AG04450 (cell line): ENCODE results near the gene SLC25A25. TPM values are rescaled to one million over a fixed set of nuclear protein-coding genes. Genes with fewer than 3 reads are reported as not detected.

Experiments
- CTCF ChIA-PET: fragments of 300-600, 350-600 bp; formaldehyde crosslinking; extraction: SDS; loops from one replicate; lab custom pipeline; 2022; ENCODE audit warnings: antibody characterized with exemption, inconsistent platforms; lab: Charles Lee
- POLR2A ChIA-PET: fragments of 350-600 bp; formaldehyde crosslinking; extraction: SDS; loops from one replicate; lab custom pipeline; 2021; ENCODE audit warnings: antibody characterized with exemption, inconsistent platforms; lab: Yijun Ruan, JAX
- DNase-seq: peaks from one replicate; pipeline ENCODE4 v3.0.0-alpha.2; 2011; ENCODE audit warnings: low read depth, low spot score
- H3K27ac ChIP-seq: one replicate; pipeline ENCODE4 v1.5.1; 2012; ENCODE audit warnings: low read depth, low read length, control low read depth
- H3K27me3 ChIP-seq: one replicate; pipeline ENCODE4 v1.6.0; 2012; ENCODE audit warnings: low read length; ENCODE audit not compliant: control insufficient read depth, insufficient read depth
- H3K4me3 ChIP-seq: 2 replicates; pipeline ENCODE4 v1.5.1; 2011; ENCODE audit warnings: mild to moderate bottlenecking, low read depth, low read length, control low read depth
- H3K9me3 ChIP-seq: 2 replicates; pipeline ENCODE4 v1.5.1; 2012; ENCODE audit warnings: low read length; ENCODE audit not compliant: control insufficient read depth, insufficient read depth
- CTCF ChIP-seq: IDR thresholded peaks from 2 replicates; pipeline ENCODE4 v1.5.1; 2011; ENCODE audit warnings: low read depth, low read length, control low read depth, inconsistent platforms
- polyA plus RNA-seq: library from polyadenylated mRNA; depleted of rRNA; stranded (reverse); fragments of >200 nt; gene quantifications from 2 replicates; pipeline ENCODE4 v1.2.3, GENCODE V29; 2011

Gene SLC25A25
- polyA plus RNA-seq, 1 experiment: 12.0 TPM

- ChIA-PET CTCF (interaction anchor here (0.6 to 4.0 kb wide), 7 partner anchors 7 to 183 kb away, joined by 3 to 53 read pairs (median 4); no protein-coding TSS in a partner anchor), POLR2A (interaction anchor here (0.6 kb wide), 2 partner anchors 14 to 130 kb away, joined by 5 to 7 read pairs; no protein-coding TSS in a partner anchor)
- TF ChIP-seq CTCF: peak; percentile 72
- H3K4me3 ChIP-seq: no peak overlapping the region
- no peak overlapping the region for H3K27ac ChIP-seq
- H3K27me3 ChIP-seq: no peaks in the 10 kb centered on the region
- H3K9me3 ChIP-seq: peaks cover 3% of the 10 kb centered on the region; the same call in 1 of the 2 replicates
- peak; percentile 15 for DNase-seq
Observed at GRCh38 chr9:128124873-128125579, 57.0 kb downstream of the SLC25A25 start.

- no peak for TF ChIP-seq CTCF
- no peak for DNase-seq
- CTCF ChIA-PET: interaction anchor here (1.1 to 4.0 kb wide), 2 partner anchors 8 to 15 kb away, joined by 3 to 53 read pairs; no protein-coding TSS in a partner anchor
Observed at GRCh38 chr9:128125580-128126354, 57.7 kb downstream of the SLC25A25 start.

GRCh38 chr9:128127568-128127989, 59.5 kb downstream of the SLC25A25 start, which contains the start of gene PTGES2:
Gene PTGES2 (minus strand): TSS chr9:128127729. CDS start chr9:128127717, 12 bp downstream.
- Histone ChIP-seq H3K4me3 (peak within 1 kb of the TSS; percentile 90), H3K27ac (peak within 1 kb of the TSS; percentile 92), H3K9me3 (peaks cover 3% of the 10 kb centered on the region; the same call in 1 of the 2 replicates), H3K27me3 (peaks cover 4% of the 10 kb centered on the region)
- DNase-seq: peak; percentile 32
- POLR2A ChIA-PET: no interaction called here
- CTCF ChIA-PET: interaction anchor here (4.0 kb wide), 1 partner anchor 10 kb away, joined by 53 read pairs; no protein-coding TSS in a partner anchor
- no peak for TF ChIP-seq CTCF

More at GRCh38 chr9:128125580-128126354, 57.7 kb downstream of the SLC25A25 start:
- POLR2A ChIA-PET: no interaction called here
- Histone ChIP-seq H3K9me3 (peaks cover 3% of the 10 kb centered on the region; the same call in 1 of the 2 replicates), H3K27me3 (no peaks in the 10 kb centered on the region), H3K27ac (no peak overlapping the region), H3K4me3 (peak overlapping the region; percentile 27)

GRCh38 chr9:128127990-128128835, 60.2 kb downstream of the SLC25A25 start:
- Histone ChIP-seq H3K9me3 (peaks cover 3% of the 10 kb centered on the region; the same call in 1 of the 2 replicates), H3K4me3 (peak overlapping the region; percentile 90), H3K27me3 (peaks cover 4% of the 10 kb centered on the region), H3K27ac (peak overlapping the region; percentile 92)
- peak; percentile 77 for DNase-seq
- ChIA-PET CTCF (interaction anchor here (0.9 to 4.0 kb wide), 4 partner anchors 9 to 186 kb away, joined by 3 to 53 read pairs (median 6); partner anchors contain the start of gene BBLN), POLR2A (interaction anchor here (0.6 to 1.0 kb wide), 7 partner anchors 8 to 61 kb away, joined by 3 to 6 read pairs (median 4); partner anchors contain the start of gene NAIF1)
- TF ChIP-seq CTCF: no peak
